GM12864 (cell line): ENCODE results near the gene FAM193A.
"Not testable (repeated sequence)": the region's sequence is repeated elsewhere in the genome, so short reads cannot be mapped to it uniquely, and the experiment has no call there.

Experiments
- DNase-seq: peaks from one replicate; pipeline ENCODE4 v3.0.0-alpha.2; 2011; ENCODE audit warnings: low read depth
- H3K4me3 ChIP-seq: 2 replicates; pipeline ENCODE4 v1.5.1; 2011; ENCODE audit warnings: mild to moderate bottlenecking, low read depth, low read length, control low read depth
- CTCF ChIP-seq: IDR thresholded peaks from 2 replicates; pipeline ENCODE4 v1.5.1; 2011; ENCODE audit warnings: low read depth, mild to moderate bottlenecking, moderate library complexity, low read length, control low read depth, inconsistent platforms; ENCODE audit errors: missing control alignments

The FAM193A gene

GRCh38 chr4:2771264-2771663, 234.8 kb downstream of the FAM193A start:
- no peak overlapping the region for H3K4me3 ChIP-seq
- DNase-seq: no peak
- no peak for TF ChIP-seq CTCF

- not testable (repeated sequence) for DNase-seq, H3K4me3 ChIP-seq
Measured at GRCh38 chr4:2780643-2781042, 244.2 kb downstream of the FAM193A start.

- no peak for DNase-seq
- no peak overlapping the region for H3K4me3 ChIP-seq
- no peak for TF ChIP-seq CTCF
Measured at GRCh38 chr4:2781911-2782310, 245.5 kb downstream of the FAM193A start.
